Testis (tissue), 3 donors: ENCODE data around the gene NAT8L. TPM values are rescaled to one million over a fixed set of nuclear protein-coding genes. Genes with fewer than 3 reads are reported as not detected.

ENCODE experiments used
- DNase-seq: peaks from one replicate; pipeline ENCODE4 v3.0.0-alpha.2; 2019
- H3K27ac ChIP-seq, 2 donors: fragments of 200-600 bp; sonication (generic); one replicate each; pipeline ENCODE4 v1.5.1; 2019
- H3K27me3 ChIP-seq: fragments of 200-600 bp; sonication (generic); one replicate; pipeline ENCODE4 v1.5.1; 2019
- H3K36me3 ChIP-seq: fragments of 200-600 bp; sonication (generic); one replicate; pipeline ENCODE4 v1.5.1; 2017; ENCODE audit warnings: low read depth; ENCODE audit errors: missing control alignments
- H3K4me1 ChIP-seq: fragments of 200-600 bp; sonication (generic); one replicate; pipeline ENCODE4 v1.5.1; 2019
- H3K4me3 ChIP-seq, 2 donors: fragments of 200-600 bp; sonication (generic); one replicate each; pipeline ENCODE4 v1.5.1; 2017 to 2019
- H3K9me3 ChIP-seq: fragments of 200-600 bp; sonication (generic); one replicate; pipeline ENCODE4 v1.5.1; 2017
- CTCF ChIP-seq, 3 experiments: fragments of 450-650 bp in 2 of 3; fragments of 200-600 bp in 1 of 3; sonication (generic) in 1 of 3; IDR thresholded peaks; one replicate each; pipeline ENCODE4 v1.5.1; 2016 to 2019; ENCODE audit warnings: antibody characterized with exemption in 3 of 3, mild to moderate bottlenecking in 2 of 3, moderate library complexity in 1 of 3
- POLR2A ChIP-seq: fragments of 450-650 bp; IDR thresholded peaks from one replicate; pipeline ENCODE4 v1.6.1; 2017; ENCODE audit warnings: antibody characterized with exemption, mild to moderate bottlenecking, moderate library complexity
- WGBS, 2 donors: methylation state at CpG; one replicate each; pipeline ENCODE4 v1.1.5; 2018; 5-methylcytosine and 5-hydroxymethylcytosine counted together
- intact Hi-C: fragments of 100-400 bp; cut with DNase I; formaldehyde crosslinking; loops from one replicate; pipeline ENCODE4 v1.15.1; 2023; ENCODE audit warnings: low total_unique reads
- polyA plus RNA-seq: library from polyadenylated mRNA; stranded (reverse); fragments of 350-450 nt; fragmentation: Illumina TruSeq; extraction: RNeasy Lipid Tissue Mini Kit (QIAGEN cat#74804); gene quantifications from one replicate; pipeline ENCODE4 v1.2.3, GENCODE V29; 2014; ENCODE audit warnings: low read depth, low replicate concordance; ENCODE audit not compliant: insufficient read depth
- total RNA-seq, 2 donors: library from RNA; depleted of rRNA; stranded (reverse); fragments of >200 nt; gene quantifications; one replicate each; pipeline ENCODE4 v1.2.3, GENCODE V29; 2016

NAT8L gene
- total and polyA plus RNA-seq, 3 donors from 2014 or later, result 36.6 to 82.9 (median 56.6) TPM

- Histone ChIP-seq H3K27me3 (no peaks in the 10 kb centered on the region), H3K4me3 (peak overlapping the region; percentile 48 to 64), H3K4me1 (peaks cover 24% of the 10 kb centered on the region), H3K36me3 (no peaks in the 10 kb centered on the region), H3K9me3 (no peaks in the 10 kb centered on the region), H3K27ac (no peak overlapping the region)
- intact Hi-C loops, result no loop called here
- DNase-seq, result no peak
- TF ChIP-seq POLR2A, result no peak
- no peak for TF ChIP-seq CTCF (IDR thresholded peaks at IDR 0.05)
- 55% methylated on average over 39 of the region's 42 CpGs; no CpG with 5 or more reads in 1 of the 2 donors for WGBS, 2 donors
These were observed 2.3 kb downstream of the NAT8L start for GRCh38 chr4:2061186-2062131.

- Histone ChIP-seq H3K27me3 (no peaks in the 10 kb centered on the region), H3K27ac (no peak overlapping the region), H3K36me3 (no peaks in the 10 kb centered on the region), H3K9me3 (no peaks in the 10 kb centered on the region), H3K4me3 (no peak overlapping the region), H3K4me1 (peaks cover 25% of the 10 kb centered on the region)
- DNase-seq, result no peak
- TF ChIP-seq POLR2A, result no peak
- no peak for TF ChIP-seq CTCF (IDR thresholded peaks at IDR 0.05)
- 60 to 78% methylated on average over 1 to 11 of the region's 11 CpGs for WGBS, 2 donors
- intact Hi-C loops, result no loop called here
These were observed 3.2 kb downstream of the NAT8L start for GRCh38 chr4:2062168-2062807.

- intact Hi-C loops, result no loop called here
These were observed 3.8 kb downstream of the NAT8L start for GRCh38 chr4:2062808-2063524.

More at GRCh38 chr4:2062808-2063524, 3.8 kb downstream of the NAT8L start:
- Histone ChIP-seq H3K36me3 (no peaks in the 10 kb centered on the region), H3K9me3 (no peaks in the 10 kb centered on the region), H3K4me3 (no peak overlapping the region), H3K27me3 (no peaks in the 10 kb centered on the region), H3K27ac (no peak overlapping the region), H3K4me1 (peaks cover 28% of the 10 kb centered on the region)
- no peak for DNase-seq
- WGBS, 2 donors, result 74 to 80% methylated on average over 1 to 16 of the region's 16 CpGs
- TF ChIP-seq POLR2A (no peak), CTCF (IDR thresholded peaks at IDR 0.05) (no peak)
